ENCODE measurements around the gene RIMS4.

DNA sequence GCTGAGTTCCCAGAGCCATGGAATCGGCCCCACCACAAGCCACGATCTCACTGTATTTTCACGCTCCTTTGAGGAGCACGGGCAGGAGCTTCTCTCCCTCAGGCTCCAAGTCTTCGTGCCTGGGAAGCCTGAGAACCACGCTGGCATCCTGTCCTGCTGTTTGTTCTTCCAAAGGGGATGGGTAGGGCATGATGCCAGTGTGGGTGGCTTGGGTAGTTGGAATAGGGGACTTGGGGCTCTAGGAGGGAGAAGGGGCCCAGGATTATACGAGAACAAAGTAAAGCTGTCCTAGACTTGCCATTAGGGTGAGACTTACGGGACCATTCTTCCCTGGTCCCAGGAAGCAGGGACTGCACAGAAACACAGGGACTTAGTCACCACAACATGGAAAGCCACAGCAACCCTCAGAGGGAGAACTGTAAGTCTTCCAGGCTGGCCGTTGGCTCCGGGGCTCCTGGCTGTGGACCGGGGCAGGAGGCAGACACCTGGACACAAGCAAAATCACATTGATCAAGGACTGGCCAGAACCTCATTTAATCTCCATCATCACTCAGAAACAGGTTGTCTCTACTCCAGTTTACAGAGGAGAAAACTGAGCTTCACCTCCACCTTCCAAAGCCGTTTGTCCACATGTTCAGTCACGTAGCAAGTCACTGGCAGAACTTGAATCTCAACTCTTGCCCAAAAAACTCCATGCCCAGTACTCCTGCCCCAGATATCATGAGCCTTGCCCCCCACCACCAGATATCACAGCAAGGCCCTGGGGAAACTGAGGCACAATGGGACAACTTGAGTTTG, 93.8 kb downstream of the RIMS4 start:
- TF ChIP-seq, protein P1, sequence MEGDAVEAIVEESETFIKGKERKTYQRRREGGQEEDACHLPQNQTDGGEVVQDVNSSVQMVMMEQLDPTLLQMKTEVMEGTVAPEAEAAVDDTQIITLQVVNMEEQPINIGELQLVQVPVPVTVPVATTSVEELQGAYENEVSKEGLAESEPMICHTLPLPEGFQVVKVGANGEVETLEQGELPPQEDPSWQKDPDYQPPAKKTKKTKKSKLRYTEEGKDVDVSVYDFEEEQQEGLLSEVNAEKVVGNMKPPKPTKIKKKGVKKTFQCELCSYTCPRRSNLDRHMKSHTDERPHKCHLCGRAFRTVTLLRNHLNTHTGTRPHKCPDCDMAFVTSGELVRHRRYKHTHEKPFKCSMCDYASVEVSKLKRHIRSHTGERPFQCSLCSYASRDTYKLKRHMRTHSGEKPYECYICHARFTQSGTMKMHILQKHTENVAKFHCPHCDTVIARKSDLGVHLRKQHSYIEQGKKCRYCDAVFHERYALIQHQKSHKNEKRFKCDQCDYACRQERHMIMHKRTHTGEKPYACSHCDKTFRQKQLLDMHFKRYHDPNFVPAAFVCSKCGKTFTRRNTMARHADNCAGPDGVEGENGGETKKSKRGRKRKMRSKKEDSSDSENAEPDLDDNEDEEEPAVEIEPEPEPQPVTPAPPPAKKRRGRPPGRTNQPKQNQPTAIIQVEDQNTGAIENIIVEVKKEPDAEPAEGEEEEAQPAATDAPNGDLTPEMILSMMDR (IDR thresholded peaks at IDR 0.05) = no peak
- no peak for TF ChIP-seq POLR2A (IDR thresholded peaks at IDR 0.05)

Data from testis (tissue), 2 donors.